RWPE2 (cell line): ENCODE results near the gene CNKSR1.

Source experiments
- ATAC-seq: fragments of 200-7000 bp; cut with Tn5 transposase; 3 replicates; pipeline ENCODE4 v1.9.1; 2021; ENCODE audit warnings: low read depth
- DNase-seq: peaks from one replicate; pipeline ENCODE4 v3.0.0-alpha.2; 2020; ENCODE audit warnings: low spot score
- H3K27ac ChIP-seq: fragments of 450-650 bp; 2 replicates; pipeline ENCODE4 v1.5.1; 2017; ENCODE audit warnings: mild to moderate bottlenecking; ENCODE audit not compliant: poor library complexity, severe bottlenecking
- H3K27me3 ChIP-seq: fragments of 250-450 bp; sonication (Bioruptor Pico); 2 replicates; pipeline ENCODE4 v1.5.1; 2021; ENCODE audit warnings: mild to moderate bottlenecking, moderate library complexity; ENCODE audit not compliant: insufficient read depth, poor library complexity, severe bottlenecking
- H3K36me3 ChIP-seq: fragments of 250-450 bp; sonication (Bioruptor Pico); 2 replicates; pipeline ENCODE4 v1.5.1; 2020; ENCODE audit warnings: low read depth, mild to moderate bottlenecking, moderate library complexity
- H3K4me1 ChIP-seq: fragments of 250-450 bp; sonication (Bioruptor Pico); 2 replicates; pipeline ENCODE4 v1.5.1; 2021; ENCODE audit warnings: mild to moderate bottlenecking, moderate library complexity; ENCODE audit not compliant: insufficient read depth, poor library complexity, severe bottlenecking
- H3K4me3 ChIP-seq: fragments of 250-450 bp; sonication (Bioruptor Pico); 2 replicates; pipeline ENCODE4 v1.5.1; 2021; ENCODE audit warnings: mild to moderate bottlenecking, moderate library complexity; ENCODE audit not compliant: severe bottlenecking
- H3K9me3 ChIP-seq: fragments of 250-450 bp; sonication (Bioruptor Pico); 2 replicates; pipeline ENCODE4 v1.5.1; 2021; ENCODE audit warnings: mild to moderate bottlenecking, moderate library complexity; ENCODE audit not compliant: severe bottlenecking
- CTCF ChIP-seq: fragments of 450-650 bp; IDR thresholded peaks from one replicate; pipeline ENCODE4 v1.5.1; 2017; ENCODE audit warnings: mild to moderate bottlenecking, moderate library complexity; ENCODE audit not compliant: poor library complexity, severe bottlenecking

Gene CNKSR1

DNA sequence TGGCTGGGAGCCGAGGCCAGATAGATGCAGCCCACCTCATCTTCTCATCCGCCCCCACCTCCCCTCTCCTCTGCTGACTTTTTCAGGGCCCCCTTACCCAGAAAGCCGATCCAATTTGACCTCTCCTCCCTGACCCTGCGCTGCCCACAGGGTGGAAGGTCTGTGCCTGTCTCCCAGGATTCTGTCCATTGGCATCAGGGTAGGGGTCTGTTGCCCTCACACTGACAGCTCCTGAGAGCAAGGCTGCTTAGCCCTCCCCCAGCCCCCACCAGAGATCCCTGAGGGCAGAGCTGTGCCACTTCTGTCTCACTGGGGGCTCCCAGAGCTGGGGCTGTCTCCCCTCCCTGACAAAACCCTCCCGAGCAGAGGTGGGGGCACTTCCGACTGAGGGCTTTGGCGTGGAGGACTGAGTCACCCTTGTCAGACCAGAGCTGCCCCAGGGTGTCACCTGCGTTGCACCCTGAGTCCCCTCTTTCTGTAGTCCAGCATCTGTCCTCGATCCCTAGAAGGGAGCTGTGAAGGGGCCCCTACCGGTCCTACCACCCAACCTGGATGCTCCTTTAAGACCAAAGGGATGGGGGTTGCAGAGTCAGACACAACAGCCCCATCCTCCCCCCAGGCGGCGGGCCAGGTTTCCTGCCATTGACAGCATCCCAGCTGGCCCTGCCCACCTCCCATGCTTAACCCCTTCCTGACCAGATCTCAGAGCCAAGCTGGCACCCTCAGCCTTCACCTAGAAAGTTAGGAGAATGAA is 20.8 kb upstream of the CNKSR1 start:
- TF ChIP-seq CTCF, result no peak
- H3K27ac ChIP-seq, result no peak overlapping the region
- no peak for DNase-seq
- H3K4me3 ChIP-seq, result no peak overlapping the region
- no peaks in the 10 kb centered on the region for H3K36me3 ChIP-seq
- H3K27me3 ChIP-seq, result no peaks in the 10 kb centered on the region
- peaks cover 5% of the 10 kb centered on the region for H3K4me1 ChIP-seq
- peak; percentile 29; the same call in 2 of the 3 replicates for ATAC-seq
- no peaks in the 10 kb centered on the region for H3K9me3 ChIP-seq

- no peak overlapping the region for H3K27ac ChIP-seq
- no peak for DNase-seq
- no peak overlapping the region for H3K4me3 ChIP-seq
- no peak for ATAC-seq
- H3K27me3 ChIP-seq, result peaks cover 5% of the 10 kb centered on the region
- no peaks in the 10 kb centered on the region for H3K36me3 ChIP-seq
- H3K9me3 ChIP-seq, result no peaks in the 10 kb centered on the region
- H3K4me1 ChIP-seq, result peaks cover 5% of the 10 kb centered on the region
- no peak for TF ChIP-seq CTCF
Observed at GRCh38 chr1:26158271-26158907, 18.9 kb upstream of the CNKSR1 start.

DNA sequence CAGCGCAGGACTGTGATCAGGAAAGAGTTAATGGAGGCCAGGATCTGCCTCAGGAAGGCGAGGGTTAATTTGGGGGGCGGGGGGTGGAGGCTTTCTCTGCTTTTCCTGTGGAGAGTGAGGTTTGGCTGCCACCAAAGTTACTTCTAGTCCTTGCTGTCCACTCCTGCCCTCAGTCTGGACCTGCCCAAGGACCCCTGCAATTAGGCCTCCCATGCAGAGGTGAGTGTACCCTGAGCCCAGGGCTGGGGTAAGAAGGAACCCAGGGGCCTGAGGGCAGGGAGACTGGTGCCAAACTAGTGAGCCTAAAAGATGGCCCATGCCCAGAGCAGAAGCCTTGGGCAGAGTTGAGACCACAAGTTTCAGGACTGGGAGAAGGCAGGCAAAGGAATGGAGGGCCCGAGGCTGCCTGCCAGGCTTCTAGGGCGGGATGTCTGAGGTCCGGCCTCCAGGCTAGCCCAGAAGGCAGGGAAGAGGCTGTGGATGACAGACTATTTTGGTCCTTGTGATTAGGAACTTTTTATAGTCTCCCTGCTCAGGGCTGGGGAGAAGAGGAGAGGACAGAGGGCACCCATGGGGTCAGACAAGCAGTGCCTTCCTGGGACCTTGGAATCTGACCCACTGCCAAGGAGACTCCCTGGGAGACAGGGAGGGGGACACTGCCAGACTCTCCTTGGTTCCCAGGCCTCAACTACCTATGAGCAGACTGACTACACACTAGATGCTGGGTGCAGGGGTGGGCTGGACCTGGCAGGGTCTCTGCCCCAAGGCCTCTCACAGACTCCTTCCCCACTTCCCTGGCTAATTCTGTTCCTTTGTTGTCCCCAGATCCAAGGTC is 18.2 kb upstream of the CNKSR1 start, which contains the start of gene FAM110D:
TSS of gene FAM110D (plus strand) at position 172 of the 835 bp plus-strand sequence. CDS start 2,213 bp downstream, outside the sequence.
- no peaks in the 10 kb centered on the region for H3K9me3 ChIP-seq
- no peak within 1 kb of the TSS for H3K4me3 ChIP-seq
- DNase-seq (no peak), ATAC-seq (no peak)
- no peaks in the 10 kb centered on the region for H3K36me3 ChIP-seq
- peaks cover 5% of the 10 kb centered on the region for H3K27me3 ChIP-seq
- TF ChIP-seq CTCF, result no peak
- H3K4me1 ChIP-seq, result peaks cover 5% of the 10 kb centered on the region
- no peak within 1 kb of the TSS for H3K27ac ChIP-seq

DNA sequence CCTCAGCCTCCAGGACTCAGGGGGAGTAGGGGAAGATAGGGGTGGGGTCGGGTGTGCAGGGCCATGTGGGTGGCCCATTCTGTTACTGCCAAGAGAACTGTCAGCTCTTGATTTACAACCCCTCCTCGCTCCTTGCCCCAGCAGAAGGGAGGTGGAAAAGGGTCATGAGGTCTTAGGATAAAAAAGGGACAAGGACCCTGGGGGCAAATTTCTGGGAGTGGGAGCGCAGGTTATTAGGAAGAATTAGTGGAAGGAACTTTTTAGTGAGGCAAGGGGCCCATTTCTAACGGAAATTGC is 17.6 kb upstream of the CNKSR1 start:
- no peak for TF ChIP-seq CTCF
- no peaks in the 10 kb centered on the region for H3K9me3 ChIP-seq
- H3K27ac ChIP-seq, result no peak overlapping the region
- H3K36me3 ChIP-seq, result no peaks in the 10 kb centered on the region
- H3K4me1 ChIP-seq, result peaks cover 5% of the 10 kb centered on the region
- H3K27me3 ChIP-seq, result peaks cover 5% of the 10 kb centered on the region
- ATAC-seq (no peak), DNase-seq (no peak)
- no peak overlapping the region for H3K4me3 ChIP-seq
